ENCODE results near the gene EMC10.
"Not testable (repeated sequence)": the region's sequence is repeated elsewhere in the genome, so short reads cannot be mapped to it uniquely, and the experiment has no call there.

The EMC10 gene

DNA sequence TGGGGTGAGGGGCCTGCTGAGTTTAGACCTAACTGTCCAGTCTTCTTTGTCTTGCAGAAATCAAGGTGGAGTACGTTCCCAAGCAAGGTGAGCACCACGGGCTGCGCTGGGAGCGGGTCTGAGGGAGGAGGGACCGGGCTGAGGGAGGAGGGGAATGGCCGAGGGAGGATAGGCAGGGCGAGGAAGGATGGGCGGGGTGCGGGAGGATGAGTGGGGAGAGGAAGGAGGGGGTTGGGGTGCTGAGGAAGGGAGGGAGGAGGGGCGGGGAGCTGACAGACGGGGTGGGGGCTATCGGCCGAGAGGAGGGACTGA lies 25.1 kb upstream of the EMC10 start:
- no peak for DNase-seq (ENCODE audit: low spot score)

DNA sequence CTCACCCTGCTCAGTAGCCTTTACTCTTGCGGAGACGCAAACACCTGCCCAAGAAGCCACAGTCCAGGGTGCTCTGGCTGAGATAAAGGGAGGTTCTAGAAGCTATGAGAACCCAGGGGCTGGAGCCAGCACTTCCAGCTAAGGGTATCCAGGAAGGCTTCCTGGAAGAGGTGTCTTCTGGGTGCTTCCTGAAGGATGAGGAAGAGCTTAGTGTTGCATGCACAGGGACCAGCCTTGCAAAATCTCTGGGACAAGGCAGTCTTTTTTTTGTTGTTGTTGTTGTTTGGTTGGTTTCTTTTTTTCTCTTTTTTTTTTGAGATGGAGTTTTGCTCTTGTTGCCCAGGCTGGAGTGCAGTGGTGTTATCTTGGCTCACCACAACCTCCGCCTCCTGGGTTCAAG lies 23.1 kb upstream of the EMC10 start:
- DNase-seq (ENCODE audit: low spot score) = no peak

- DNase-seq (ENCODE audit: low spot score) = no peak
These were observed 20.3 kb upstream of the EMC10 start for GRCh38 chr19:50455992-50456391.

DNA sequence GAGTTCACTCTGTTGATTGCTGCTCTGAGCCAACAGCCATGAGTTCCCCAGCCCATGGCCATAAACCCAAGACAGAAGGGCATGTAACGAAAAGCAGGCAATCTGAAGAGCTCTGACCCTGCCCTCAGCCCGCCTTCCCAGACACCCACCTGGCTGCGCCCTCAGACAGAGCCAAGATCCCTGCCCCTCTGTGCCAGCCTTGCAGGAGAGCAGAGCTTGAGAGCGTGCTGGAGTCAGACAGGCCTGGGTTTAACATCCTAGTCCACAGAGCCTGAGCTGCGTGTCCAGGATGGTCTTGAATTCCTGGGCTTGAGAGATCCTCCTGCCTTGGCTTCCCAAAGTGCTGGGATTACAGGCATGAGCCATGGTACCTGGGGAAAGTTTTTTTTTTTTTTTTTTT lies 19.0 kb upstream of the EMC10 start:
- DNase-seq (ENCODE audit: low spot score) = no peak

GRCh38 chr19:50458396-50459066 lies 17.8 kb upstream of the EMC10 start:
- no peak for DNase-seq (ENCODE audit: low spot score)

- DNase-seq (ENCODE audit: low spot score) = no peak
These were observed 17.2 kb upstream of the EMC10 start for GRCh38 chr19:50459067-50459456.

- DNase-seq (ENCODE audit: low spot score) = no peak
These were observed 16.7 kb upstream of the EMC10 start for GRCh38 chr19:50459638-50460037.

GRCh38 chr19:50460161-50460765 lies 16.0 kb upstream of the EMC10 start:
- DNase-seq (ENCODE audit: low spot score) = peak; percentile 43

DNA sequence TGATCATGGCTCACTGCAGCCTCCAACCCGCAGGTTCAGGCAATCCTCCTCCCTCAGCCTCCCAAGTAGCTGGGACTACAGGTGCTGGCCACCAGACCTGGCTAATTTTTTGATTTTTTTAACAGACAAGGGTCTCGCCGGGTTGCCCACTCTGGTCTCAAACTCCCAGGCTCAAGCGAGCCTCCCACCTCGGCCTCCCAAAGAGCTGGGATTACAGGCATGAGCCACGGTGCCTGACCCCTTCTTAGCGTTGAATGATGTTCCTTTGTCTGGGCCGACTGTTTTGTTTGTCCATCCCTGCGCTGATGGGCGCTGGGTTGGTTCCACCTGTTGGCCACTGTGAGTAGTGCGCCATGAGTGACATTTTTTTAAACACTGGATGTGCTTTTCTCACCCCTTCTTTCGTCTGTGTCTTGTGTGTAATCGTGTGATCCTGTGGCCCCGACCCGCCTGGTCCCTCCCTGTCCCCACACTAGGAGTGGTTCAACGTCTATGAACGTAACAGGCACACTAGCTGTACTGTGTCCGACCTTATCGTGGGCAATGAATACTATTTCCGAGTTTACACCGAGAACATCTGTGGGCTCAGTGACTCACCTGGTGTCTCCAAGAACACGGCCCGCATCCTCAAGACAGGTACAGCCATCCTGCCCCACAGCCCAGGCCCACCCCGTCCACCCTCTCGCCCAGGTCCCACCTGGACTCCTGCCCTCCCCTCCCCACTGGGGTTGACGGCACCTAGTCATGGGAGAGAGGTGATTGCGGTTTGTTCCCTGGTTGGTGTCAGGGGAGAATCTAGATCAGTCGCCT lies 15.0 kb upstream of the EMC10 start:
- peak; percentile 95 for DNase-seq (ENCODE audit: low spot score)

DNA sequence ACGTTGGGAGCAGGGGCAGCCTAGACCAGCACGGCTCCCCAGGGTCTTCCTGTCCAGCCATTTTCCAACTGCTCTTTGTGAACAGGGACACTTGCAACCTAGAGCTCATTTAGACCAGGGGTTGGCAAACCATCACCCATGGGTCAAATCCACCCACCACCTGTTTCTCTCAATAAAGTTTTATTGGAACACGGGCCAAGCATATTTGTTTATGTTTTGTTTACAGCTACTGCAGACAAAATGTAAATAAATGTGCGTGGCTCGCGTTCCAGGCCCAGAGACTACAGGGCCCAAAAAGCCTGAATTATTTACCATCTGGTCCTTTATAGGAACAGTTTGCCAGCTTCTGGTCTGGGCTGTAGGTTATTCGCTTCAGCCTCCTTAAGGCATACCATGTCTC lies 13.3 kb upstream of the EMC10 start:
- no peak for DNase-seq (ENCODE audit: low spot score)

DNA sequence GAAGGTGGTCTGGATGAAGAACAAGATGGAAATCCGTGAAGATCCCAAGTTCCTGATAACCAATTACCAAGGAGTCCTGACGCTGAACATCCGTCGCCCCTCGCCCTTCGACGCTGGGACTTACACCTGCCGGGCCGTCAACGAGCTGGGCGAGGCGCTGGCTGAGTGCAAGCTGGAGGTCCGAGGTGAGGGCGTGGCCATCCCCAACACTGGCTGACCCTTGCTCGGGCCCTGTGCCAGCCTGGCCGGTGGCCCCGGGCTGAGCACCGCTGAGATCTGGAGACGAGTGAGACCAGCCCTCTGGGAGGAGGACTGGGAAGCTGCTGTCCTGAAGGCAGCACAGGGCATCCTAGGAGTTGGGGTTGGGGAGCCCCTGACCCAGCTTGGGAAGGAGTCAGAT lies 12.0 kb upstream of the EMC10 start:
- no peak for DNase-seq (ENCODE audit: low spot score)

DNA sequence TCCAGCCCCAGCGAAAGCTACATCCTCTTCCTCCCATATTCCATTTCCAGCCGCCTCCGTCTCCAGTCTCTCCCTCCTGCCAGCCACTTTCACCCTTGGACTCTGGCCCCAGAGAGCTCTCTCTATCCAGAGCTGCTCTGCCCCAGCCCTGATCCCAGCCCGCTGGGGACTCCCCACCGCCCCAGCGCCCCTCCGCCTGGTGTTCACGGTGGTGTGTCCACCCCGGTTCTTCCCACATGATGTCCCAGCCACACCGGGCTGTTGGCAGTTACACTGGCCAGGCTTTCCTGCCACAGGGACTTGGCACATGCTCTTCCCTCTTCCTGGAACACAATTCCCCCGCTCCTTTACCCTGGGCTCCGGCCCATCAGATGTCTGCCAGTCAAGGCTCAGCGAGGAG lies 11.3 kb upstream of the EMC10 start:
- DNase-seq (ENCODE audit: low spot score) = no peak

GRCh38 chr19:50465986-50466705 lies 10.2 kb upstream of the EMC10 start:
- no peak for DNase-seq (ENCODE audit: low spot score)

GRCh38 chr19:50466706-50467039 lies 9.6 kb upstream of the EMC10 start:
- DNase-seq (ENCODE audit: low spot score) = no peak

- DNase-seq (ENCODE audit: low spot score) = no peak
These were observed 8.7 kb upstream of the EMC10 start for GRCh38 chr19:50467566-50467965.

DNA sequence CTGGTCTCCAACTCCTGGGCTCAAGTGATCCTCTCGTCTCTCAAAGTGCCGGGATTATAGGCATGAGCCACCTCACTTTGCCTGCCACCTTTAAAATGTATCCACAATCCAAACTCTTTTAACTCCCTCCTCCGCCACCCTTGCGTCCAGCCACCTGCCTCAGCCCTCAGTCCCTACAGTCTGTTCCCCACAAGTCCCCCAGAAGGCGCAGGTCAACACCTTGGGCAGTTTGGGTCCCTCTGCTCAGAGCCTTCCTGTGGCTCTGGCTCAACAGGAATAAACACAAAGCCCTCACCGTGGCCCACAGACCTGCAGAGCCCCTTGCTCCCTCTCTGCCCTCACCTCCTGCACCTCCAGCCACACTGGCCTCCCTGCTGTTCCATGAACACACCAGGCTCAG lies 7.5 kb upstream of the EMC10 start:
- DNase-seq (ENCODE audit: low spot score) = no peak

DNA sequence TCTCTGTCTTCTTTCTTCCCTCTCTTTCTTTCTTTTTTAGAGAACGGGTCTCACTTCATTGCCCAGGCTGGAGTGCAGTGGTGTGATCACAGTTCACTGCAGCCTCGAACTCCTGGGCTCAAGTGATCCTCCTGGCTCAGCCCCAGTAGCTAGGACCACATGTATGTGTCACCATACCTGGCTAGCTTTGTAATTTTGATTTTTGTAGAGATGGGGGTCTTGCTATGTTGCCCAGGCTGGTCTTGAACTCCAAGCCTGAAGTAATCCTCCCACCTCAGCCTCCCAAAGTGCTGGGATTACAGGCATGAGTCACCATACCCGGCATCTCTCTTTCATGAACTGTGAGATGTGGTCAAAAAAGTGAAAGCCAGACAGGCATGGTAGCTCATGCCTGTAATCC lies 3.0 kb upstream of the EMC10 start:
- not testable (repeated sequence) for DNase-seq (ENCODE audit: low spot score)

DNA sequence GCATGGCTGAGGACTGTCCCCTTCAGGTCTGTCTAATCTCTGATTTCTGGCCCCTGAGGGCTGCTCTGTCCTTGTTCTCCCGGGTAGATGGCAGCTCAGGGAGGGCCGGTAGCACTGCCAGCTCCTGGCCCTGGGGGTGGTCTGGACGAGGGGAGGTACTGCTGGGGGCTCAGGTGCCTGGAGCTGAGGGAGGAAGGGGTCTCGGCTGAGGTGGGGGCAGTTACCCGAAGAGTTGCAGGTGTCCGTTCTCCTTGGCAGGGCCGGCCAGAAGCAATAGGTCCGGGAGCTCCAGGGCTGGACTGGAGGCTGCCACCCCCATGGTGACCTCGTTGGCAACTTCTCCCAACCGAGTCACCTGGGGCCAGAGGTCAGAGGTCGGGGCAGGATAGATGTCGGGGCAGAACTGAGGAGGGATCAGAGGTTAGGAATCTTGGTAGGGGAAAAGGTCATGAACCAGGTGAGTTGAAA lies 1.2 kb upstream of the EMC10 start:
- no peak for DNase-seq (ENCODE audit: low spot score)

DNA sequence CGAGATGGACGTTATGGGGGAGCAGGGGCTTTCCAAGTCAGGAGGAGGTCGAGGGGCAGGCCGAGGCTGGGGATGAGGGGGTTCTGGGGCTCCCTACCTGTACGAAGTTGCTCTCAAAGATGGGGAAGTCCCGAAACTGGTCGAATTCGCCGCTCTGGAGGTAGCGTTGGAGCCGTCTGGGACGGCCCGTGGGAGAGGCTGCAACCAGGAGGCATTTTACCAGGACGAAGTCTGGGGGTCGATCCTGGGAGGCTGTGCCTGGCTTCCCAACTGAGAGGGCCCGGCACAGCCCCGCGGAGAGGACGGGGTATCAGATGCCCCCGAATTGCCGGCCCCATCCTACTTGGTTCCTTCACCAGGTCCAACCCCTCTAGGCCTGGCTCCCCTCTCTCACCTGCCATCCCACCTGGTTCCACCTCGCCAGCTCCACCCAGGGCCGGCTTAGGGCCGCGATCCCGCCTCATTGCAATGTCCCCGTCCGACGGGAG lies 527 bp upstream of the EMC10 start:
- DNase-seq (ENCODE audit: low spot score) = no peak

- no peak for DNase-seq (ENCODE audit: low spot score)
These were observed 566 bp downstream of the EMC10 start for GRCh38 chr19:50476907-50477238.

- DNase-seq (ENCODE audit: low spot score) = no peak
These were observed 1.6 kb downstream of the EMC10 start for GRCh38 chr19:50477751-50478515.
